Measurements from ENCODE around the gene CXCL16. TPM values are rescaled to one million over a fixed set of nuclear protein-coding genes. Genes with fewer than 3 reads are reported as not detected.
"Not testable (repeated sequence)": the region's sequence is repeated elsewhere in the genome, so short reads cannot be mapped to it uniquely, and the experiment has no call there.

Gene CXCL16
- polyA plus RNA-seq, 2 of the 4 experiments (the other 2 are of a cell fraction) = 10.1 to 13.8 TPM

DNA sequence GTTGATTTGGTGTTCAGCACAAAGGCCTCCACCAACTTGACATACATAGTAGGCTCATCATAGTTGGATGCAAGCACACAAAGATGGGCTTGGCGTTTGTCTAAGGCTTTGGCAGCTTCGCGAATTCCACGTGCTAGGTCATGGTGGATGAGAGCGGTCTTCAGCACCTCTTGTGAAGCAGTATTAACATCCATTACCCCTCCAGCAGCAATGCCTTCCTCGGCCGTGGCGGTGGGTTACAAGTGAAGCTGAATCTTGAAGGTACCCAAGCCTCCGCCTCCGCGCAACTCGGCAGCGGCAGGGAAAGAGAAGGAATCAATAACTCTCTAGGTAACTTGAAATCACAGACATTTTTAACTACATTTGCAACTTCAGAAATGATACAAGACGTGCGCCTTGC lies 34.7 kb downstream of the CXCL16 start:
- peak overlapping the region; percentile 93 for H3K4me3 ChIP-seq
- H3K4me2 ChIP-seq = peak overlapping the region; percentile 71
- H3K4me1 ChIP-seq = peaks cover 33% of the 10 kb centered on the region
- ATAC-seq (no peak), DNase-seq (ENCODE audit: low read depth in 1 of 2, low spot score in 1 of 2) (no peak), FAIRE-seq (no peak)
- CTCF ChIA-PET = interaction anchor here (1.0 to 6.8 kb wide), 4 partner anchors 18 to 185 kb away, joined by 3 to 56 read pairs (median 32); no protein-coding TSS in a partner anchor
- H3K27ac ChIP-seq = peak overlapping the region; percentile 91 to 95; a peak in 5 of 6 replicates
- POLR2A ChIA-PET = interaction anchor here (1.2 to 1.4 kb wide), 3 partner anchors 16 to 85 kb away, joined by 3 to 11 read pairs (median 6); no protein-coding TSS in a partner anchor
- 96% methylated on average over 15 of the region's 15 CpGs for WGBS (ENCODE audit: missing lambda C conversion rate)
- no peak for TF ChIP-seq NPAS2 (CRISPR knock-in tag; IDR thresholded peaks at IDR 0.05; ENCODE audit: borderline replicate concordance)
- TF ChIP-seq HOXB13 (CRISPR knock-in tag; IDR thresholded peaks at IDR 0.05; ENCODE audit: low read depth) = no peak
- TF ChIP-seq RCOR1 (IDR thresholded peaks at IDR 0.05; ENCODE audit: low read depth, low read length) = no peak
- no peaks in the 10 kb centered on the region for H3K9me3 ChIP-seq

DNA sequence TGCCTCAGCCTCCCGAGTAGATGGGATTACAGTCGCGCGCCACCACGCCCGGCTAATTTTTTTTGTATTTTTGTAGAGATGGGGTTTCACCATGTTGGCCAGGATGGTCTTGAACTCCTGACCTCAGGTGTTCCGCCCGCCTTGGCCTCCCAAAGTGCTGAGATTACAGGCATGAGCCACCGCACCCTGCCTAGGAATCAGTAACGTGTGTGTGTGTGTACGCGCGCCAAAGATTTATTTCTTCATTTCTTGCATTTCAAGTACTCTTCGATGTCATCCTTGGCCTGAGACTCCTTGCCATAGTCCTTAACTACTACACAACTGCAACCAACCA lies 35.2 kb downstream of the CXCL16 start:
- not testable (repeated sequence) for H3K9me3 ChIP-seq; ATAC-seq; DNase-seq (ENCODE audit: low read depth in 1 of 2, low spot score in 1 of 2); FAIRE-seq
- peak overlapping the region; percentile 71 for H3K4me2 ChIP-seq
- H3K27ac ChIP-seq = peak overlapping the region; percentile 91 to 95
- H3K4me1 ChIP-seq = peaks cover 36% of the 10 kb centered on the region
- H3K4me3 ChIP-seq = peak overlapping the region; percentile 93
- CTCF ChIA-PET = interaction anchor here (0.7 to 6.8 kb wide), 5 partner anchors 18 to 185 kb away, joined by 3 to 34 read pairs (median 8); partner anchors contain the start of gene GLTPD2
- POLR2A ChIA-PET = interaction anchor here (0.7 to 1.5 kb wide), 7 partner anchors 17 to 250 kb away, joined by 3 to 11 read pairs (median 5); partner anchors contain the start of gene MED11
- 30% methylated on average over 14 of the region's 14 CpGs for WGBS (ENCODE audit: missing lambda C conversion rate)

DNA sequence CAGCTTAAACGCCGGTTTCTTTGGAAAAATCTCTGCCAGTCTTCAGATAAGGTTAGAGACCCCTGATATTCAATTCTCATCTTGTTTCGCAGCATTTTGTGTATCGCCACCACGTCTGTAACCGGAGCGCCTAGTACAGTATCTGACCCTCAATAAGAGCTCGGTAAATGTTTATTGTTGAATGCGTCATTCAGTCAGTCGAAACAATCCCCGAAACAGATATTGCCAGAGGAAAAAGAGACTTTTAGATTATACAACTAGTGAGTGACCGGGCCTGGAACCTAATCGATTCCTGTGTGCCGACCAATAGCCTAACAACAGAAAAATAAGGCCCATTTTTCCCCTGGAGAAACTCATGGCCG lies 36.4 kb downstream of the CXCL16 start:
- ATAC-seq (no peak), FAIRE-seq (no peak), DNase-seq (ENCODE audit: low read depth in 1 of 2, low spot score in 1 of 2) (no peak)
- H3K27ac ChIP-seq = peak overlapping the region; percentile 91 to 95
- H3K4me2 ChIP-seq = peak overlapping the region; percentile 84
- ChIA-PET CTCF (interaction anchor here (0.6 to 6.8 kb wide), 7 partner anchors 13 to 186 kb away, joined by 3 to 34 read pairs (median 8); no protein-coding TSS in a partner anchor), POLR2A (interaction anchor here (0.5 to 1.5 kb wide), 5 partner anchors 23 to 452 kb away, joined by 3 to 5 read pairs (median 4); partner anchors contain the start of gene MED11)
- peaks cover 32% of the 10 kb centered on the region for H3K4me1 ChIP-seq
- peak overlapping the region; percentile 93 for H3K4me3 ChIP-seq
- TF ChIP-seq MAFK (IDR thresholded peaks at IDR 0.05; ENCODE audit: partially characterized antibody) = no peak
- TF ChIP-seq, protein P1, sequence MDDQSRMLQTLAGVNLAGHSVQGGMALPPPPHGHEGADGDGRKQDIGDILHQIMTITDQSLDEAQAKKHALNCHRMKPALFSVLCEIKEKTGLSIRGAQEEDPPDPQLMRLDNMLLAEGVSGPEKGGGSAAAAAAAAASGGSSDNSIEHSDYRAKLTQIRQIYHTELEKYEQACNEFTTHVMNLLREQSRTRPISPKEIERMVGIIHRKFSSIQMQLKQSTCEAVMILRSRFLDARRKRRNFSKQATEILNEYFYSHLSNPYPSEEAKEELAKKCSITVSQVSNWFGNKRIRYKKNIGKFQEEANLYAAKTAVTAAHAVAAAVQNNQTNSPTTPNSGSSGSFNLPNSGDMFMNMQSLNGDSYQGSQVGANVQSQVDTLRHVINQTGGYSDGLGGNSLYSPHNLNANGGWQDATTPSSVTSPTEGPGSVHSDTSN (IDR thresholded peaks at IDR 0.05) = 0 out of 2 replicates have a peak, but pooled peaks have one; percentile 21
- no peaks in the 10 kb centered on the region for H3K9me3 ChIP-seq
- 3% methylated on average over 15 of the region's 15 CpGs for WGBS (ENCODE audit: missing lambda C conversion rate)

- FAIRE-seq (no peak), DNase-seq (ENCODE audit: low read depth in 1 of 2, low spot score in 1 of 2) (no peak), ATAC-seq (no peak)
- POLR2A ChIA-PET = no interaction called here
- Histone ChIP-seq H3K4me3 (no peak overlapping the region), H3K27ac (no peak overlapping the region), H3K4me1 (peaks cover 32% of the 10 kb centered on the region), H3K4me2 (peak overlapping the region; percentile 84; the same call in 2 of the 3 replicates), H3K9me3 (no peaks in the 10 kb centered on the region)
- CTCF ChIA-PET = interaction anchor here (0.6 to 6.8 kb wide), 7 partner anchors 9 to 135 kb away, joined by 3 to 34 read pairs (median 7); partner anchors contain the start of gene ARRB2
- TF ChIP-seq FOSB (CRISPR knock-in tag; IDR thresholded peaks at IDR 0.05) (no peak), CEBPB (IDR thresholded peaks at IDR 0.05) (no peak), MAX (IDR thresholded peaks at IDR 0.05) (no peak), HOXB13 (CRISPR knock-in tag; IDR thresholded peaks at IDR 0.05; ENCODE audit: low read depth) (no peak), MAFK (IDR thresholded peaks at IDR 0.05; ENCODE audit: partially characterized antibody) (no peak), POLR2AphosphoS2 (conservative IDR thresholded peaks at IDR 0.05; ENCODE audit: low read length) (no peak), ZFP36 (IDR thresholded peaks at IDR 0.05; ENCODE audit: borderline replicate concordance, partially characterized antibody) (no peak)
- TF ChIP-seq, protein P2, sequence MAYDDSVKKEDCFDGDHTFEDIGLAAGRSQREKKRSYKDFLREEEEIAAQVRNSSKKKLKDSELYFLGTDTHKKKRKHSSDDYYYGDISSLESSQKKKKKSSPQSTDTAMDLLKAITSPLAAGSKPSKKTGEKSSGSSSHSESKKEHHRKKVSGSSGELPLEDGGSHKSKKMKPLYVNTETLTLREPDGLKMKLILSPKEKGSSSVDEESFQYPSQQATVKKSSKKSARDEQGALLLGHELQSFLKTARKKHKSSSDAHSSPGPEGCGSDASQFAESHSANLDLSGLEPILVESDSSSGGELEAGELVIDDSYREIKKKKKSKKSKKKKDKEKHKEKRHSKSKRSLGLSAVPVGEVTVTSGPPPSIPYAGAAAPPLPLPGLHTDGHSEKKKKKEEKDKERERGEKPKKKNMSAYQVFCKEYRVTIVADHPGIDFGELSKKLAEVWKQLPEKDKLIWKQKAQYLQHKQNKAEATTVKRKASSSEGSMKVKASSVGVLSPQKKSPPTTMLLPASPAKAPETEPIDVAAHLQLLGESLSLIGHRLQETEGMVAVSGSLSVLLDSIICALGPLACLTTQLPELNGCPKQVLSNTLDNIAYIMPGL (CRISPR knock-in tag; IDR thresholded peaks at IDR 0.05; ENCODE audit: borderline replicate concordance) = no peak
- WGBS (ENCODE audit: missing lambda C conversion rate) = 84% methylated on average over 1 of the region's 1 CpG
Observed at GRCh38 chr17:4701116-4701515, 38.6 kb downstream of the CXCL16 start.

GRCh38 chr17:4699401-4700056 lies 40.2 kb downstream of the CXCL16 start:
- DNase-seq (ENCODE audit: low read depth in 1 of 2, low spot score in 1 of 2); H3K27ac ChIP-seq; H3K9me3 ChIP-seq; ATAC-seq; H3K4me2 ChIP-seq; POLR2A ChIA-PET; H3K4me3 ChIP-seq; FAIRE-seq: not testable (repeated sequence)
- WGBS (ENCODE audit: missing lambda C conversion rate) = 81% methylated on average over 13 of the region's 13 CpGs
- CTCF ChIA-PET = interaction anchor here (0.8 to 1.3 kb wide), 3 partner anchors 10 to 132 kb away, joined by 3 read pairs; partner anchors contain the start of gene ARRB2
- peaks cover 27% of the 10 kb centered on the region for H3K4me1 ChIP-seq
